ENCODE measurements around the gene RESP18.
"Not testable (repeated sequence)": the region's sequence is repeated elsewhere in the genome, so short reads cannot be mapped to it uniquely, and the experiment has no call there.

RESP18 gene

DNA sequence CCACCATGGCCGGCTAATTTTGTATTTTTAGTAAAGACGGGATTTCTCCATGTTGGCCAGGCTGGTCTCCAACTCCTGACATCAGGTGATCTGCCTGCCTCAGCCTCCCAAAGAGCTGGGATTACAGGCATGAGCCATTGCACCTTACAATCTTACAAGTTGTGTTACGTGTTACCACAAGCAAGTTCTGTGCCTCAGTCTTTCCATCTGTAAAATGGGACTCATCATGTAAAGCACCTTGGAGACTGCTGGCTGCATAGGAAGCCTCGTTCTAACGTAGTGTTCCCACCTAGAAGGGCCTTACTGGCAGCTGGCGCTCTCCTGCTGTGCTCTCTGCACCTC, 43.4 kb downstream of the RESP18 start:
- Histone ChIP-seq H3K27me3 (ENCODE audit: control insufficient read depth, insufficient read depth, low read length) (peaks cover 9% of the 10 kb centered on the region), H3K4me1 (ENCODE audit: control insufficient read depth, insufficient read depth, low read length) (peaks cover 4% of the 10 kb centered on the region), H3K9me3 (ENCODE audit: control insufficient read depth, insufficient read depth, low read length) (no peaks in the 10 kb centered on the region), H3K9ac (ENCODE audit: low read depth, low read length) (no peak overlapping the region), H3K36me3 (ENCODE audit: control insufficient read depth, insufficient read depth, low read length) (no peaks in the 10 kb centered on the region), H3K4me3 (ENCODE audit: low read depth, low read length) (no peak overlapping the region)

DNA sequence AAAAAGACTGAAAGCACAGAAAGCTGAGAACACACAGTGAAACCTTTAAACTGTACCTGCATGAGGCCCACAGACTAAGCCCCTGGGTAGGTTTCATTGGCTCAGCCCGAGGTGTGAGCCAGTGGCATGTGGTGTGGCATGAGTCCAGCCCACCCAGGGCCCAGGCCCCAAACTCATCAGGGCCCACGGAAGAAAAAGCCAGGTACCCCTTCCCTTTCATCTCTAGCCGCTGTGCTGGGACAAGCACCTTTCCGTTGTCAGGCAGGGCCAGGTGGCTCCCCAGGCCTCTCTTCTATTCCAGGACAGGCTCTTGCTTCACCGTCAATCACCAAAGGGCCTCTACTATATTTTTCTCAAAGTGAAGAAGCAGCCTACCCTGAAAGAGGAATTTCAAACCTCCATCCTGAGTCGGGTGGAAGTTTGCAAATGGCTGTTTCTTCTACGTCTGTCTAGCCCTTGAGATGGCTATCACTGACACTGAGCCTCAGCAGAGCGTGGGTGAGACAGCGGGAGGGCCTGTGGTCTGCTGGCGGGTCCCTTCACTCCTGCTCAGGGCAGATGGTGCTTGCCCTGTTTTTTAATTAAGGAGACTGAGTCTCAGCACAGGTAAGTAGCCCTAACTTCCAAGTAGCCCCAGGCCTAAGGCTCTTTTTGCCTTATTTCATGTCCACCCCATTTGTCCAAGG, 44.8 kb downstream of the RESP18 start:
- Histone ChIP-seq H3K27me3 (ENCODE audit: control insufficient read depth, insufficient read depth, low read length) (no peaks in the 10 kb centered on the region), H3K4me3 (ENCODE audit: low read depth, low read length) (no peak overlapping the region), H3K36me3 (ENCODE audit: control insufficient read depth, insufficient read depth, low read length) (no peaks in the 10 kb centered on the region), H3K4me1 (ENCODE audit: control insufficient read depth, insufficient read depth, low read length) (peaks cover 4% of the 10 kb centered on the region), H3K9ac (ENCODE audit: low read depth, low read length) (no peak overlapping the region), H3K9me3 (ENCODE audit: control insufficient read depth, insufficient read depth, low read length) (no peaks in the 10 kb centered on the region)

DNA sequence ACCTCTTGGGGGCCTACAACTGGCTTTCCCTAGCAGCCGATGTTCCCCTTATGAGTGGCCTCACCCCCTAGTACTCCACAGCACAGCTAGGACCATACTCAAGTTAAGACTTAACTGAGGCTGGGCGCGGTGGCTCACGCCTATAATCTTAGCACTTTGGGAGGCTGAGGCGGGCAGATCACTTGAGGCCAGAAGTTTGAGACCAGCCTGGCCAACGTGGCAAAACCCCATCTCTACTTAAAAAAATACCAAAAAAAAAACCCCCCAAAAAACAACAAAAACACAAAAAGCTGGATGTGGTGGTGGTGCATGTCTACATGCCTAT, 45.5 kb downstream of the RESP18 start:
- H3K9me3 ChIP-seq (ENCODE audit: control insufficient read depth, insufficient read depth, low read length); H3K4me1 ChIP-seq (ENCODE audit: control insufficient read depth, insufficient read depth, low read length); H3K4me3 ChIP-seq (ENCODE audit: low read depth, low read length); H3K9ac ChIP-seq (ENCODE audit: low read depth, low read length); H3K27me3 ChIP-seq (ENCODE audit: control insufficient read depth, insufficient read depth, low read length); H3K36me3 ChIP-seq (ENCODE audit: control insufficient read depth, insufficient read depth, low read length): not testable (repeated sequence)

DNA sequence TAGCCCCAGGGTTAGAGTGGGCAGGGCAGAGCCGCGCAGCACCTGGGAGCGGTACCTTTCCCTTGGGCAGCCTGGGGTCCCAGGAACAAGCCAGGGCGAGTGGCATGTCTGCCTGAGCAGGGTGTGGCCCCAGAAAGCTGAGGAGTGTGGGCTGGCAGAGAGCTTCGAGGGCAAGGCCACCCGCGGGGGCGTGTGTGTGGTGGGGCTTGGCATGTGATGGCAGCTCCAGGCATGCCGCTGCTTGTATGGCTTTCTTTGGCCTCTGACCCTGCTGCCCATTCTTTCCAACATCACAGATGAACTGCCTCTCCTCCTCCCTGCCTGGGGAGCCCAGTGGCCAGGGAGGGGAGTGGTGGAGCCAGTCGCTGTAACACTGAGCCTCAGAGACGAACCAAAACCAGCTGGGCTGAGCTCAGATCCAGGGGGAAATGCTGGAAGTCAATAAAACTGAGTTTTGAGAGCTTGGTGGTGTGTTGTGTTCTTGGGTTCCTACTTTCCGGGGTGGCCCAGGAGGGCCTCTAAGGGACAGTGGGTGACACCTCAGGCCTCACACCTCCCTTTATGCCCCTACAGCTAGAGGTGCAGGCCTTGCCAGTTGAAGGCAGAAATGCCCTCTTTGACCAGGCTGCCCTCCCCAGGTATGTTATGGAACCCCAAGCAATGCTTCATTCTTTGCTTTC, 46.0 kb downstream of the RESP18 start:
- Histone ChIP-seq H3K27me3 (ENCODE audit: control insufficient read depth, insufficient read depth, low read length) (no peaks in the 10 kb centered on the region), H3K4me3 (ENCODE audit: low read depth, low read length) (peak overlapping the region; percentile 46), H3K9me3 (ENCODE audit: control insufficient read depth, insufficient read depth, low read length) (no peaks in the 10 kb centered on the region), H3K36me3 (ENCODE audit: control insufficient read depth, insufficient read depth, low read length) (no peaks in the 10 kb centered on the region), H3K4me1 (ENCODE audit: control insufficient read depth, insufficient read depth, low read length) (peaks cover 4% of the 10 kb centered on the region), H3K9ac (ENCODE audit: low read depth, low read length) (no peak overlapping the region)

DNA sequence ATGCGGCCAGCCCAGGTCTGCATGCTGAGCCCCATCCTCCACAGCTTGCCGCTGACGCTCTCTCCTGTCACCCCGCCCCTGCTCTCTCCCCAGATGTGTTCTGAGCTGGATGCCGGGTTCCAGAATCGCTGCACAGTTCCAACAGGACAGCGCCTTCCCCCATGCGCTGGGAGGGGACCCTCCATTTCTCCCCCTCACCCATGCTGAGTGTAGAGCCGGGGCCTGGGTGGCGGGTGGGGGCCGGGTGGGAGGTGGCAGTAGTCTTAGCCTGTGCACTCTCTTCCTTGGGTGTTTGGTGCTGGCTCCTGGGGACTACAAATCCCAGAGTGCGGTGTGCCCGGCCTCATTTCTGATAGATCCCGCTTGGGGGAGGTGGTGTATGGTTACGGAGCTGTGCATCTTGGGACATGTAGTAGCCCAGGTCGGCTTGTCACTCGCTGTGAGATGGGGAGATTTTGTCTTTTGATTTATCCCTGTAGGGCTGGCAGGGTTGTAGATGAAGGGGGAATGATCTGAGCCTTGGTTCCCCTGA, 46.6 kb downstream of the RESP18 start:
- H3K4me3 ChIP-seq (ENCODE audit: low read depth, low read length): peak overlapping the region; percentile 46
- peaks cover 4% of the 10 kb centered on the region for H3K4me1 ChIP-seq (ENCODE audit: control insufficient read depth, insufficient read depth, low read length)
- H3K36me3 ChIP-seq (ENCODE audit: control insufficient read depth, insufficient read depth, low read length): no peaks in the 10 kb centered on the region
- H3K9ac ChIP-seq (ENCODE audit: low read depth, low read length): no peak overlapping the region
- H3K9me3 ChIP-seq (ENCODE audit: control insufficient read depth, insufficient read depth, low read length): no peaks in the 10 kb centered on the region
- H3K27me3 ChIP-seq (ENCODE audit: control insufficient read depth, insufficient read depth, low read length): no peaks in the 10 kb centered on the region

DNA sequence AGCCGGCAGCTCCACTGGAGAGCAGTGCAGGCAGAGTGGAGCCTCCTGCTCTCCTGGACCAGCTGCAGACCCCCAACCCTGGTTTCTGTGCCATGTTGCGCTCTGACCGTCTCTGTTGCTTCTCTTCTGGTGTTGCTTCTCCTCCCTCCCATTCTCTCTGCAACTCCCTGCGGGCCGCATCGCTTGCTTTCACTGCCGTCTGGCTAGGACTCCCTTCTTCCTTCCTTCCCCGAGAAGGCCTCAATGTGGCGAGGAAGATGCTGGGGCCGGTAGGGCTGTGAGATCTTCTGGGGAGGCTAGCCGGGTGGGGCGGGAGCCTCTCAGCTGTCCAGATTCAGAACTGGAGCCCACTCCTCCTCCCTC, 47.2 kb downstream of the RESP18 start:
- H3K4me3 ChIP-seq (ENCODE audit: low read depth, low read length): no peak overlapping the region
- no peaks in the 10 kb centered on the region for H3K9me3 ChIP-seq (ENCODE audit: control insufficient read depth, insufficient read depth, low read length)
- no peaks in the 10 kb centered on the region for H3K27me3 ChIP-seq (ENCODE audit: control insufficient read depth, insufficient read depth, low read length)
- H3K36me3 ChIP-seq (ENCODE audit: control insufficient read depth, insufficient read depth, low read length): no peaks in the 10 kb centered on the region
- no peak overlapping the region for H3K9ac ChIP-seq (ENCODE audit: low read depth, low read length)
- peaks cover 4% of the 10 kb centered on the region for H3K4me1 ChIP-seq (ENCODE audit: control insufficient read depth, insufficient read depth, low read length)

DNA sequence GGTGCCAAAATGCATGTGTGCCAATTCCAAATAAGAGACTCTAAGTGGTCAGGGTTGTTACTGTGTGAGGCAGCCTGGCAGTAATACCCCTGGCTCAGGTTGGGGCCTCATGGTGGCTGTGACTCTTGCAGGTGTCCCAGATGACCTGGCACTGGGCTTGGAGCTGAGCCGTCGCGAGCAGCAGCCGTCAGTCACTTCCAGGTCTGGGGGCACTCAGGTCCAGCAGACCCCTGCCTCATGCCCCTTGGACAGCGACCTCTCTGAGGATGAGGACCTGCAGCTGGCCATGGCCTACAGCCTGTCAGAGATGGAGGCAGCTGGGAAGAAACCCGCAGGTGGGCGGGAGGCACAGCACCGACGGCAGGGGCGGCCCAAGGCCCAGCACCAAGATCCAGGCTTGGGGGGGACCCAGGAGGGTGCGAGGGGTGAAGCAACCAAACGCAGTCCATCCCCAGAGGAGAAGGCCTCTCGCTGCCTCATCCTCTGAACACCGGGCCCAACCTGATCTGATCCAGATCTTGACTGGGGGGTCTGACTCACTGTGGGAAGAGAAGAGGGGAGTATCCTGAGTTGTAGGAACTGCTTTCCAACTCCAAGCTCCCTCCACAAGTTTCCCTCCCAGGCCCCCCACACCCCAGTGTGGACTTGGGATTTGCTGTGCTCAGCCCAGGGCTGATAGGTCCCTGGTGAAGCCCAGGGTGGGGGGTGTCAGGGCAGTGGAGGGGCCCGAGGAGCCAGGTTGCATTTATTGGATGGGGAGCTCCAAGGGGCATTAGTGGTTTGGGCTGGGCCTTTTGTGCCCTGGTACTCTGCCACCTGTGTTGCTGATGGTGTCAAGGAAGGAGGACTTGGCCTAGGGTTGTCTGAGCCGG, 47.8 kb downstream of the RESP18 start:
- Histone ChIP-seq H3K27me3 (ENCODE audit: control insufficient read depth, insufficient read depth, low read length) (no peaks in the 10 kb centered on the region), H3K4me3 (ENCODE audit: low read depth, low read length) (no peak overlapping the region), H3K9ac (ENCODE audit: low read depth, low read length) (no peak overlapping the region), H3K4me1 (ENCODE audit: control insufficient read depth, insufficient read depth, low read length) (peaks cover 4% of the 10 kb centered on the region), H3K36me3 (ENCODE audit: control insufficient read depth, insufficient read depth, low read length) (no peaks in the 10 kb centered on the region), H3K9me3 (ENCODE audit: control insufficient read depth, insufficient read depth, low read length) (no peaks in the 10 kb centered on the region)

DNA sequence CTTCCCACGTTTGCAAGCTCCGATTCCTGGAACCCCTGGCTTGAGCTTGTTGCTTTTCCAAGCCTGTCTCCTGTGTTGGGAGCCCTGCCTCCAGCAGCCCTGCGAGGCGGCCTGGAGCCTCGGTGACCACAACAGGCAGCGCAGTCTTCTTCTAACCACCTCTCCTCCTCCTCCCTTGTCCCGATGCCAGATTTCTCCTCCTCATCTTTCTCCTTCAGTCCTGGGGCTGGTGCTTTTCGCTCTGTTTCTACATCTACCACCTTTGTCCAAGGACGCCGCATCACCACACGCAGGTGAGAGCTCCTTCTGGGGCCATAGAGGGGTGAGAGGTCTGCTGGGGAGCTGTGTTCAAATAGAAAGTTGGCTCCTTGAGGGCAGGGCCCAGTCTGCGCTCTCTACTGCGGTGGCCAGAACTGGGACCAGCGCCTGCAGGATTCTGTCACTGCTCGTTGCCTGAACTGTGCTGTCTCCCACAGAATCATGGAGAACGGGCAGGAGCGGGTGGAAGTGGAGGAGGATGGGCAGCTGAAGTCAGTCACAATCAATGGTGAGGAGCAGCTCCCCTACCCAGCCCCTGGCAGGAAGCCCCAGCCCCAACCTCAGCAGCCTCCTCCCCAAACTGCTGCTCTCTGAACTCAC, 49.5 kb downstream of the RESP18 start:
- H3K27me3 ChIP-seq (ENCODE audit: control insufficient read depth, insufficient read depth, low read length): peaks cover 2% of the 10 kb centered on the region
- no peak overlapping the region for H3K9ac ChIP-seq (ENCODE audit: low read depth, low read length)
- no peaks in the 10 kb centered on the region for H3K9me3 ChIP-seq (ENCODE audit: control insufficient read depth, insufficient read depth, low read length)
- H3K4me1 ChIP-seq (ENCODE audit: control insufficient read depth, insufficient read depth, low read length): peaks cover 10% of the 10 kb centered on the region
- H3K36me3 ChIP-seq (ENCODE audit: control insufficient read depth, insufficient read depth, low read length): no peaks in the 10 kb centered on the region
- no peak overlapping the region for H3K4me3 ChIP-seq (ENCODE audit: low read depth, low read length)

DNA sequence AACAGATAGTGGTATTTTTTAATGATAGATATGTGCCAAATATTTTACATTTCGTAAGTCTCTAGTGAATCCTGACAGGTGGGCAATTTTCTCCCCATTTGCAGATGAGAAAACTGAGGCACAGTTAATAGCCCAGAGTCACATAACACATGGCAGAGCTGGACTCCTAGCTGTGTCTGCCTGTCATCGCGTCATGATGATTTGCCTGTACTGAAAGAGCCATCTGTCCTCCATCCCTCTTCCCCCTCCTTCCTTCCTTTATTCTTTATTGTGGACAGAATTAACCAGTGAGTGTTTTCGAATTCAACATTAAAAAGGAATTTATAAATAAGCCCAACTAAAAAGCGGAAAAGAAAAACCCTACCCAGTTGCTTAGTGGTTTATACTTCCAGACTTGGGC, 50.2 kb downstream of the RESP18 start:
- no peaks in the 10 kb centered on the region for H3K36me3 ChIP-seq (ENCODE audit: control insufficient read depth, insufficient read depth, low read length)

DNA sequence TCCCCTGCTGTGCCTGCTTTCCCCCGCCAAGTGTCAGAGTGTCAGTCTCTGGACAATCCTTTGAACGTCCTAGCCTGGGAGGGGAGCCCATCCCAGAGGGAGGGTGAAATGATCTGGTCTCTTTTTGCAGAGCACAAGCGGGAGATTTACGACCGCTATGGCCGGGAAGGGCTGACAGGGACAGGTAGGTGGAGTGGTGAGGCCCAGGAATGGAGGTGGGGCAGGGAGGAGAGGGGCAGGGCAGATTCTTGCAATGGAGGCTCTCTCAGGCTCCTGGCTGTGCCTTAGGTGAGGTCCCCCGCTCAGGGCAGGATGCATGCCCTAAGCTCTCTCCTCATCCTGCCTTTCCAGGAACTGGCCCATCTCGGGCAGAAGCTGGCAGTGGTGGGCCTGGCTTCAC, 51.0 kb downstream of the RESP18 start:
- Histone ChIP-seq H3K4me1 (ENCODE audit: control insufficient read depth, insufficient read depth, low read length) (peaks cover 12% of the 10 kb centered on the region), H3K36me3 (ENCODE audit: control insufficient read depth, insufficient read depth, low read length) (no peaks in the 10 kb centered on the region), H3K9me3 (ENCODE audit: control insufficient read depth, insufficient read depth, low read length) (no peaks in the 10 kb centered on the region), H3K9ac (ENCODE audit: low read depth, low read length) (no peak overlapping the region), H3K27me3 (ENCODE audit: control insufficient read depth, insufficient read depth, low read length) (peaks cover 4% of the 10 kb centered on the region), H3K4me3 (ENCODE audit: low read depth, low read length) (no peak overlapping the region)

More for the DNA sequence above, 50.2 kb downstream of the RESP18 start:
- Histone ChIP-seq H3K9ac (ENCODE audit: low read depth, low read length) (no peak overlapping the region), H3K4me1 (ENCODE audit: control insufficient read depth, insufficient read depth, low read length) (peaks cover 14% of the 10 kb centered on the region), H3K9me3 (ENCODE audit: control insufficient read depth, insufficient read depth, low read length) (no peaks in the 10 kb centered on the region), H3K27me3 (ENCODE audit: control insufficient read depth, insufficient read depth, low read length) (peaks cover 4% of the 10 kb centered on the region), H3K4me3 (ENCODE audit: low read depth, low read length) (no peak overlapping the region)

DNA sequence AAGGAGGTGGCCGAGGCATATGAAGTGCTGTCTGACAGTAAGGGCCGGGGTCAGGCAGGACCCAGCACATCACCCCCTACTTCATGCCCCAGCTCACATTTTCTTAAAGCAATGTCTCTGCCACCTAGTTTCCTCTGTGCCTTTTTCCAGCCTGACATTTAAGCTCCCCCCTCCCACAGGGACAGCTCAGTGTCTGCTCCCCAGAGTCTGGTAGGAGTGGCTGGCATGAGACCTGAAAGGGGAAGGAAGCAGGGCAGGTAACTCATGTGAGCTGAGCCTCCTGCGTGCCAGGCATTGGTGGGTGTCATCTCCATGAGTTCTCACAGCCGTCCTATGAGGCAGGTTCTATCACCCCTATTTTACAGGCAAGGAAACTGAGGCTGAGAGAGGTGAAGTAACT, 51.9 kb downstream of the RESP18 start:
- Histone ChIP-seq H3K27me3 (ENCODE audit: control insufficient read depth, insufficient read depth, low read length) (peaks cover 4% of the 10 kb centered on the region), H3K36me3 (ENCODE audit: control insufficient read depth, insufficient read depth, low read length) (no peaks in the 10 kb centered on the region)

More for the DNA sequence above, 51.9 kb downstream of the RESP18 start:
- Histone ChIP-seq H3K4me1 (ENCODE audit: control insufficient read depth, insufficient read depth, low read length) (peaks cover 11% of the 10 kb centered on the region), H3K9me3 (ENCODE audit: control insufficient read depth, insufficient read depth, low read length) (no peaks in the 10 kb centered on the region), H3K4me3 (ENCODE audit: low read depth, low read length) (no peak overlapping the region), H3K9ac (ENCODE audit: low read depth, low read length) (no peak overlapping the region)
